Nephron (organoid): Measurements from ENCODE around the gene CEACAM8.
"Not testable (repeated sequence)": the region's sequence is repeated elsewhere in the genome, so short reads cannot be mapped to it uniquely, and the experiment has no call there.

Source experiments
- H3K27ac Mint-ChIP-seq, 3 experiments: 2 replicates each; pipeline ENCODE4 v1.8.0; 2020; ENCODE audit warnings: mixed read lengths in 3 of 3, mild to moderate bottlenecking in 2 of 3, moderate library complexity in 1 of 3
- H3K27me3 Mint-ChIP-seq: 2 replicates; pipeline ENCODE4 v1.8.0; 2021; ENCODE audit warnings: low read depth, mild to moderate bottlenecking, moderate library complexity, mixed read lengths
- H3K36me3 Mint-ChIP-seq: 2 replicates; pipeline ENCODE4 v1.8.0; 2020; ENCODE audit warnings: low read depth, mixed read lengths
- H3K4me1 Mint-ChIP-seq: 2 replicates; pipeline ENCODE4 v1.8.0; 2020; ENCODE audit warnings: mixed read lengths
- H3K4me3 Mint-ChIP-seq, 3 experiments: 2 replicates each; pipeline ENCODE4 v1.8.0; 2020; ENCODE audit warnings: mild to moderate bottlenecking in 3 of 3, mixed read lengths in 3 of 3, moderate library complexity in 2 of 3
- H3K9me3 Mint-ChIP-seq: 2 replicates; pipeline ENCODE4 v1.8.0; 2020; ENCODE audit warnings: mixed read lengths
- TF ChIP-seq, protein P1 (sequence below), 3 experiments: fragments of 200-600 bp; sonication (generic); IDR thresholded peaks; one replicate each; pipeline ENCODE4 v1.5.0; 2021; ENCODE audit warnings: antibody characterized with exemption in 3 of 3; ENCODE audit not compliant: unreplicated experiment in 3 of 3

CEACAM8 gene

DNA sequence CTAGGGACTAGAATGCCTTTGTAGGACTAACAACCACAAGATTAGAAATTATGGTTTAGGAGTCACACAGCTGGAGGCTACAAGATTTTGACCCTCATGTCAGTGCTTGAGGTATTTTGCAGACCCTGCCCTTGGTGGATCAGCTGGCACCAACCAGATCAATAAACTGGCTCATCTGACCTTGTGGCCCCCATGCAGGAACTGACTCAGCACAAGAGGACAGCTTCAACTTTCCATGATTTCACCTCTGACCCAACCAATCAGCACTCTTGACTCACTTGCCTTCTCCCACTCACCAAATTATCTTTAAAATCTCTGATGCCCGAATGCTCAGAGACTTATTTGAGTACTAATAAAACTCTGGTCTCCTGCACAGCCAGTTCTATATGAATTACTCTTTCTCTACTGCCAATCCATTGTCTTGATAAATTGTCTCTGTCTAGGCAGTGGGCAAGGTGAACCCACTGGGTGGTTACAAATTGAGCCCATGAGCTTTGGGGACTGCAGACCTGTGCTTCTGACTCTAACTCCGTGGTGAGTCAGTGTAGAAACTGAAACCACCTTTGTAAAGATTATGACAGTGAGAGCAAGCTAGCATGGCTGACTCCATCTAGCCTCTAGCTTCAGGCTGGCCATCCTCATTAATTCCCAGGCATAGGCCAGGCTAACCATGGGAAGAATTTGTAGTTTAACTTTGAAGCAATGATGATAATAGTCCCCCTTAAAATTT lies 33.9 kb upstream of the CEACAM8 start:
- TF ChIP-seq, protein P1, sequence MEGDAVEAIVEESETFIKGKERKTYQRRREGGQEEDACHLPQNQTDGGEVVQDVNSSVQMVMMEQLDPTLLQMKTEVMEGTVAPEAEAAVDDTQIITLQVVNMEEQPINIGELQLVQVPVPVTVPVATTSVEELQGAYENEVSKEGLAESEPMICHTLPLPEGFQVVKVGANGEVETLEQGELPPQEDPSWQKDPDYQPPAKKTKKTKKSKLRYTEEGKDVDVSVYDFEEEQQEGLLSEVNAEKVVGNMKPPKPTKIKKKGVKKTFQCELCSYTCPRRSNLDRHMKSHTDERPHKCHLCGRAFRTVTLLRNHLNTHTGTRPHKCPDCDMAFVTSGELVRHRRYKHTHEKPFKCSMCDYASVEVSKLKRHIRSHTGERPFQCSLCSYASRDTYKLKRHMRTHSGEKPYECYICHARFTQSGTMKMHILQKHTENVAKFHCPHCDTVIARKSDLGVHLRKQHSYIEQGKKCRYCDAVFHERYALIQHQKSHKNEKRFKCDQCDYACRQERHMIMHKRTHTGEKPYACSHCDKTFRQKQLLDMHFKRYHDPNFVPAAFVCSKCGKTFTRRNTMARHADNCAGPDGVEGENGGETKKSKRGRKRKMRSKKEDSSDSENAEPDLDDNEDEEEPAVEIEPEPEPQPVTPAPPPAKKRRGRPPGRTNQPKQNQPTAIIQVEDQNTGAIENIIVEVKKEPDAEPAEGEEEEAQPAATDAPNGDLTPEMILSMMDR (IDR thresholded peaks at IDR 0.05; ENCODE audit: unreplicated experiment in 3 of 3), result no peak
- H3K27ac Mint-ChIP-seq, result no peak overlapping the region
- no peak overlapping the region for H3K4me3 Mint-ChIP-seq
- H3K9me3 Mint-ChIP-seq, result peaks cover 23% of the 10 kb centered on the region
- no peaks in the 10 kb centered on the region for H3K27me3 Mint-ChIP-seq
- no peaks in the 10 kb centered on the region for H3K4me1 Mint-ChIP-seq
- no peaks in the 10 kb centered on the region for H3K36me3 Mint-ChIP-seq

DNA sequence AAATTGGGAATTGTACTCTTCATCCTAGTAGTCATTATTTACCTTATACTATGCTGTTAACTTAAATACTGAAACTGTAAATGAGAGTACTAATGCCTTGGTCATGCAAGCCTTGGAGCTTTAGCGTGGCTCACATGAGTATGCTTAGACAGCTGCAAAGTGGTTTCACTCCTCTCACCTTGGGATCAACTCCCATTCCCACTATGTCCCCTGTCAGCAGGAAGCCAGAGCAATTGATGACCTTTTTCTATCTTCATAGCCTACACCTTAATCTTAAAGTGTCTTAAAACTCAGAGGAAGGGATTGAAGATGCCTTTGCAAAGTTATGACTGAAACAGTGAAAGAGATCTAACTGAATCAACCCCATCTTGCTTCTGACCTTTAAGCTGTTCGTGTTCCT lies 33.2 kb upstream of the CEACAM8 start:
- peaks cover 23% of the 10 kb centered on the region for H3K9me3 Mint-ChIP-seq
- no peak overlapping the region for H3K4me3 Mint-ChIP-seq
- H3K27me3 Mint-ChIP-seq, result no peaks in the 10 kb centered on the region

DNA sequence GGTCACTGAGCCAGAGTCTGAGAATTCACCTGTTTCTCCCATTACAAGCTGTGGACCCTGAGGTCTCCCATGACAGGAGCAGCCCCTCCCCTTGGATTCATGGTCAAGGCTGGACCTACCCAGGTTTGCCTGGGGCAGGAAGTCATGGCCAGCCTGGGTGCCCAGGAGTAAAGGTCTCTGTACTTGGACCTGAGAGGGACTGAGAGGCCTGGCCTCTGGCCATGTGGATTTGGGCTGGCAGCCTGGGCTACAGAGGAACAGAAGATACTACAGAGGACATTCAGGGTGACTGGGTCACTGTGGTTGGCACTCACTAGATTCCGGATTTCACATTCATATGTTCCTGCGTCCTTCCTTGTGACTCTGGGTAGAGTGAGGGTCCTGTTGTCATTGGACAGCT lies 31.5 kb upstream of the CEACAM8 start:
- Mint-ChIP-seq H3K9me3 (peaks cover 20% of the 10 kb centered on the region), H3K27ac (no peak overlapping the region), H3K4me1 (no peaks in the 10 kb centered on the region), H3K27me3 (no peaks in the 10 kb centered on the region), H3K4me3 (no peak overlapping the region), H3K36me3 (no peaks in the 10 kb centered on the region)
- TF ChIP-seq, protein P1 (IDR thresholded peaks at IDR 0.05; ENCODE audit: unreplicated experiment in 3 of 3), result no peak

More for the DNA sequence above, 33.2 kb upstream of the CEACAM8 start:
- TF ChIP-seq, protein P1 (IDR thresholded peaks at IDR 0.05; ENCODE audit: unreplicated experiment in 3 of 3), result no peak
- Mint-ChIP-seq H3K36me3 (no peaks in the 10 kb centered on the region), H3K4me1 (no peaks in the 10 kb centered on the region), H3K27ac (no peak overlapping the region)

DNA sequence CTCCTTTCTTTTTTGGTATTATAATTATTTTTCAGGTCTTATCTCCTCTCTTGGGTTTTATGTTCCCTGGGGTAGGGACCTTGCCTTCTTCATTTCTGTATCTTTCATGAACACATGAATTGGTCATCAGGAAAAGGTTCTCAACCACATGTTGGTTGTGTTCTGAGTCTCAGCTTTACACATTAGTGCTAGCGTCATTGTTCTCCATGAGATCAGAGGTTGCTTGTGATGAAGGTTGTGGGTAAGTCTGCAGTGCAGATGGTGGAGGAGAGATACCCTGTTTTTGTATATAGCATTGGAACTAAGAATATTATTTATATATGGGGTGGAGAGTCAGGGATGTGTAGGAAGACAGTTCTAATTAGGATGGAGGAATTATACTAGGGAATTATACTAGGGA lies 24.5 kb upstream of the CEACAM8 start:
- Mint-ChIP-seq H3K27me3 (no peaks in the 10 kb centered on the region), H3K9me3 (no peaks in the 10 kb centered on the region), H3K36me3 (no peaks in the 10 kb centered on the region), H3K4me1 (no peaks in the 10 kb centered on the region), H3K27ac (no peak overlapping the region), H3K4me3 (no peak overlapping the region)
- TF ChIP-seq, protein P1 (IDR thresholded peaks at IDR 0.05; ENCODE audit: unreplicated experiment in 3 of 3), result no peak

DNA sequence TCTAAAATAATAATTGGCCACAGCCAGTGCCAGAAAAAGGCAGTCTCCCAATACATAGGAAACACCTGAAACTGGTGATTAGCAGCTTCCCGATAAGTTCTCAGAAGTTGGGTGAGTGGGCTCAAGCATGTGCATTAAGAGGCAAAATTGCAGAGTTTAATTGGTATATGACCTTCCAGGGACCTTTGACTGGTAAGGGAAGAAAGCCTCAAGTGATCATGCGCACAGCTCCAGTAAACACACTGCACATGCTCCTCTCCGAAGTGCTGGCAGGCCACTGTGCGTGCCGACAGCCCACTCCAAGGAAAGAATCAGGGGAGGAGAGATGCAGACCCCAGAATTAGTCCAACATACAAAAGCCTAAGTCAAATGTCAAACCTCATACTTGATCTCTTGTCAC lies 18.9 kb upstream of the CEACAM8 start:
- Mint-ChIP-seq H3K27ac (no peak overlapping the region), H3K27me3 (no peaks in the 10 kb centered on the region), H3K4me3 (no peak overlapping the region), H3K36me3 (no peaks in the 10 kb centered on the region), H3K4me1 (no peaks in the 10 kb centered on the region), H3K9me3 (peaks cover 9% of the 10 kb centered on the region)
- TF ChIP-seq, protein P1 (IDR thresholded peaks at IDR 0.05; ENCODE audit: unreplicated experiment in 3 of 3), result no peak

DNA sequence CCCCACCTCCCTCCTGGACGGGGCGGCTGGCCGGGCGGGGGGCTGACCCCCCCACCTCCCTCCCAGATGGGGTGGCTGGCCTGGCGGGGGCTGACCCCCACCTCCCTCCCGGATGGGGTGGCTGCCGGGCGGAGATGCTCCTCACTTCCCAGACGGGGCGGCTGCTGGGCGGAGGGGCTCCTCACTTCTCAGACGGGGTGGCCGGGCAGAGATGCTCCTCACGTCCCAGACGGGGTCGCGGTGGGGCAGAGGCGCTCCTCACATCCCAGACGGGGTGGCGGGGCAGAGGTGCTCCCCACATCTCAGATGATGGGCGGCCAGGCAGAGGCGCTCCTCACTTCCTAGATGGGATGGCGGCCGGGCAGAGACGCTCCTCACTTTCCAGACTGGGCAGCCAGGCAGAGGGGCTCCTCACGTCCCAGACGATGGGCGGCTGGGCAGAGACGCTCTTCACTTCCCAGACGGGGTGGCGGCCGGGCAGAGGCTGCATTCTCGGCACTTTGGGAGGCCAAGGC lies 15.7 kb upstream of the CEACAM8 start:
- H3K4me1 Mint-ChIP-seq, H3K4me3 Mint-ChIP-seq, H3K27ac Mint-ChIP-seq, H3K27me3 Mint-ChIP-seq, H3K36me3 Mint-ChIP-seq: not testable (repeated sequence)
- H3K9me3 Mint-ChIP-seq, result peaks cover 11% of the 10 kb centered on the region
